NCI-H1694 treated with DMSO at 0.1 percent for 48 hours (cell line): ENCODE data around the gene CGA.
A peak's percentile ranks its signal among the peaks of the same experiment; 100 is the strongest.

Experiments used
- DNase-seq: peaks from one replicate; lab custom pipeline; 2025; lab: John Stamatoyannopoulos, UW

Gene CGA

DNA sequence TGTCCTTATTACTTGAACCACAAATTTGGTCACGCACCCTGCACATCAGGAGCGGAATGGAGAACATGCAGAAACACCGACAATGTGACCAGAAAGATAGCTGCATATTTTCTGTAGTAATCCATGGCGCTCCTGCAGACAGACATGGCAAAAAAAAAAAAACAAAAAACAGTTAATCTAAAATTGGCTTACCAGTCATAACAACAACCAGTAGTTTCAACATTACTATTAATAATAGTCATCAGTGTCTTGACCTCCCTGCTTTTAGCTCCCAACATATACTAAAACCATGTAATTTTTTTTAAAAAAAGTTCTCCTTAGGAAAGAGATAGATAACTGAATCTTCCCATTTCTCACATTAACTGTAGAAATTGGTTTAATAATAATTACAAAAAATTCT lies 6.8 kb downstream of the CGA start:
- DNase-seq = no peak

DNA sequence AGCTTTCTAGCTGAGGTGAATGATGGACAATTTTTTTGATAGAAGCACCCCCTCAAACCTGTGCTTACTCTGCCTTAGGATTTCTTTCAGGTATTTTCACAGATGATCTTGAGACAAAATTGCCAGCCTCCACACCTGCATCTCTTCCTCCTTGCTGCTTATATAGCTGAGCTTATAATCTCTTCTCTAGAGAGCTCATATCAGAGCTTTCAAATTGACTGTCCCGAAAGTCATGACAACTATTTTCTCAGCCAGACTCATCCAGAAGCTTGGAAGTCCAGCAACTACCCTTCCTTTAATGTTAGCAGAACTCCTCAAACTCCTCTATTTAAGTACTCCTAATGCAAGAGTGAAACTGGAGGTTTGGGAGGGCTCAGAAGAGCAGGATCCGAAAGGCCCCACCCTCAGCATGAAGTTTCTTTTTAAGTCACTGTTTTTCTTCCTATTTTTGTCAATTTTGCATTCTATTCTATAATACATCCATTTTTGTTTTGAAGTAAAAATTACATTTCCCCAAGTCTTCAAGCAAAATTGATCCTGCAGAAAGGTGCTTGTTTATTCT lies 12.7 kb downstream of the CGA start:
- no peak for DNase-seq

DNA sequence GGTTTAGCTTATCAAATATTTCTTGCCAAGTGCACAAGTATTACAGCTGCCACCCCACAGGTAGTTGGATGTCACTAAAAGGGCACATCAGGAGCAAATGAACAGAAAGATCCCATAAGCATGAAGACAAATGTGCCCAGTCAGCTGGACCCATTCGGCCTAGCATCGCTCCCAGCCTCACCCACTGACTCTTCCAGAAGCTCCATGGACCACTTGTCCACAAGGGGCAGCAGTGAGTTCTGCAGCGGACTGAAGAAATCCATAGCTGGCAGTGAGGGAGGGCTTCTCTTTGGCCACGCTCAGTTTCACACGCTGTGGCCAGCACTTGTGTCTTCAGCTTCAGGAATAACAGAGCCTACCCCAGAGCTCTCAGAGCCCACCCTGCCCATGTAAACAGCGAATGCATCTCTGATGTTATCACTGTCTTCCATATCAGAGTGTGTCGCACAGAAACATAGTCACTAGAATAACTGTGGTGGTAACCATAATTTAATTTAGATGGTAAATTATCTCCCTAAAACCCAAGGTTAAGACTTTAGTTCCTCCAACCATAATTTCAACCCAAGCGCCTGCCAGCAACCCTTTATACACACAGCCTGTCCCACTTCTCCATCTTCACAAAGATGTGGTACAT lies 15.8 kb downstream of the CGA start:
- peak; percentile 18 for DNase-seq

DNA sequence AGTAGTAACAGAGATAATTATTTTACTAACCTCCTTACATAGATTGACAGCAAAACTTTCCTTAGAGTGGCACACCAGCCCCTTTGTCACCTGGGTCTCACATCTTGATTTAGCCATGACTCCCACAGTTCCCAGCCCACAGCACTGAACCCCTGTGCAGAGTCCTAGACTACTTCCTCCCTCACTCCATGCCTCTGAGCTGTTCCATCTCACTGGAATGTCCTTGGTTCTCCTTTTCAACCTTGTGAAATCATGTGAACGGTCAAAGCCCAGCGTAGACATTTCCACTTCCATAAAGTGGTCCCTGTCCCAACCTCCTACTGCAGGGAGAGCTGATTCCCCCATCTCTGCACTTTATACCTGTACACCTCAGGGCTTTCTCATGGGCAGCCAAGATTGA lies 19.7 kb downstream of the CGA start:
- no peak for DNase-seq

DNA sequence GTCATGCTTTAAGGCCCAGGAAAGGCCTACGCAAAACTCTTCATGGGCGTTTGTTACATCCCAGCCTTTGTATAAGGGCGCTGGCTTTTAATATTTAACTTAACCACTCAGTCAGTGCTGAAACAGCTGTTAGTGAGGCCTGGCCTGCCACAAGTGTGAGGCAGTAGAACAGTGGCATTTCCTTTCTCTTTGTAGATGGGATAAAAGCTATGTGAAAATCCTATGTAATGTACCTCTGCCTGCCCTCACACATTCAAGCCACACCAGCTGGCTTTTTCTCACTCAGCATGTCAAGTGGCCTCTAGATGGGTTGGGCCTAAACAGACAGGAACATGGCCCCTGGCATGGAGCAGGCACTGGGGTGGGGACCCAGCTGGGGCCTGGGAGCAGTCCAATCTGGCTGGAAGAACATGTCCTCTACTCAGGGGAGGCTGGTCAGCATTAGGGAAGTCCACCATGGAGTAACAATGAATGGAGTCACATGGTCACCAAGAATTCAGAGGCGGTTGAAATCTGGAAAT lies 20.7 kb downstream of the CGA start:
- DNase-seq = no peak

DNA sequence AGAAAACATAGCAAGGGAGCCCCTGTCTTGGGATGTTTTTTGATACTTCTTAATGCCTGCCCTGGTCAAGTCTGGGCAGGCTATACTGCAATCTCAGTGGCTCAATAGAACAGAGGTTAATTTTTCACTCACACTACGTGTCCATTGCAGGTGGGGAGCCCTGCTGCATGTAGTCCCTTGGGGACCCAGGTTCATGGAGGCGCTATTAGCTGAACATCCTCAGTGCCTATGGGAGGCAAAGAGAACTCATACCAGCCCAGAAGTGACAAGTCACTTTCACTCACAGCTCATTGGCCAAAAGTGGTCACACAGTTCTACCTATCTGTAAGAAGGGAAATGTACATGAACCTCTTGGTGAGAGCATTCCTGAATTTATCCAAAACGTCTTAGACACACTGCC lies 23.2 kb downstream of the CGA start:
- no peak for DNase-seq

DNA sequence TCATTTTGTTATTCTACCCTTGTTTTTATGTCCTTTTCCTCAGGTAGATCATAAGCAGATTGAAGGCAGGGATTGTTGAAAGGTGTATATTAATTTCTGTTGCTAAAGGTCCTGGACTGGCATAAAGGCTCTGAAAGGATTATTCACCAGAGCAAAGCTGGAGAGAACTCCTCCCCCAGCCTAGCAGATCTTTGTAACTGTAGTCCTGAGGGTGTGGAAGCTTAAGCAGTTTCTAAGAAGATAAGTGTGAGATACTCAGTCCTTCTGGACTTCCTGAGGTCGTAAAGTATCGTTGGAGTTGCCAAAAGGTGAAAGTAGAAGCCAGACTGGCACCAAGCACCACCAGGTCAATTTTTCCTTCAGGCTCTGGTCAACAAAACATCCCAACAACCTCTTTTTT lies 24.2 kb downstream of the CGA start:
- no peak for DNase-seq

DNA sequence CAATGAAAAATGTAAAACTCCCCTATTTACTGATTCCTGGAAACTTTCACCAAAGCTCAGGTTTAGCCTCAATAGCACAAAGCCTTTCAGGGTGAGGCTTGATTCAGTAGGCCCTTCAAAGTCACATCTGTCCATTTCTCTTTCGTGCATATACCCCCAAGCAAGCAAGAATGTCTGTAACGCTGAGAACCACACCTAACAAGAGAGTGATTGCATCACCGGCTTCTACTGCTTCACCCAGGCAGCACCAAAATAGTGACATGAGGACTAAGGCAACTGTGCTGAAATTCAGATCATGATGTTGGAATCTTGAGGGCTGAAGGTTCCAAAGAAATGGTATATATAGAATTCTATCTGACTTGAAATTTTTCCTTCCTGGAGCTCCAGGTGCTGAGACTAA lies 26.1 kb downstream of the CGA start:
- DNase-seq = no peak

DNA sequence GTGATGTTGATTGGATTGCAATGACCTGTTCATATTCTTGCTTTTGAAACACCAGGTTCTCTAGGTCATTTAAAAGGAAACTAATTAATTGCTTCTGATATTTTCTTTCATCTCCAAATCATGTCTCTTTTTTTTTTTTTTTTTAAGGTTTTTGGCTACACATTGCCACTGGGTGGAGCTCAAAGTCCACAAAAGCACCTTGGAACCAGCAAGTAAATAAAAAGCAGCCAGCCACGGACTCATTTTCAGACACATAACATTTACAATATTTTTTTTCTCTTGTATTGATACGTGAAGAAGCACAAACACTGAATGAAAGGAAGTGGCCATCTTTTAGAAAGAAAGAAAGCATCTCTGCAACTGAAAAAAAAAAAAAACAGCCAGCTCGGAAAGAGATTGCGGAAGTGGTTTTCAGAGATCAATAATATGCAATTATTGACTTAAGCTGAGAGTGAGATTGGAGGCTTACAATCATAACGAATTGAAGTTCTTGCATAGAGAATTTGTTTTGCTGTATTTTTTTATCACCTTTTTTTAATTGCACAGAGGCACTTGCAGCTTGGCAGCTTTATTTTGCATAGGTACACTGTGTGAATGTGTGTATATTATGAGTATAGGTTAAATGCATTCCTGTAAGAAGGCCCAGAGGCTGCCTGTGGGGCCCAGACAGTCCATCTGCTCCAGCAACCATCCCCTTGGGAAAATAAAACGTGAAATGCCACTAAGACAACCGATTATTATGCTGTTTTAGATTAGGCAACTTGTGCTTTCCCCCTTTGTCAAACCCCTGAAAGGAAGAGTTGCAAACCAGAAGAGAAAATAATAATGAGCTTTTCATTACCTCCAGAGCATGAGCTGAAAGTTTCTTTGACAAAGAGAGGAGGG lies 28.2 kb downstream of the CGA start:
- DNase-seq = peak; percentile 32

DNA sequence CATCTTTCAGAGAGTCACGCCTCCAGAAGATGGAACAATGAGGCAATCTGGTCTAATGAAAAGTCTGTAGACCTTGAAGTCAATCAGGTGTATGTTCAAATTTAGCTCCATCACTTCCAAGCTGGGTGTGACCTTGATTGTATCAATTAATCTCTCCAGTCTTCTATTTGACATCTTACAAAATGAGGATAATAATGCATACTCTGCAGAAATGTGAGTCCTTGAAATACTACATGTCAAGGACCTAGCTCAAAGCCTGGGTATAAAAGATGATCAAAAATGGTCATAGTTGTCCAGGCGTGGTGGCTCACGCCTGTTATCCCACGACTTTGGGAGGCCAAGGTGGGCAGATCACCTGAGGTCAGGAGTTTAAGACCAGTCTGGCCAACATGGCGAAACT lies 29.8 kb downstream of the CGA start:
- DNase-seq = no peak

DNA sequence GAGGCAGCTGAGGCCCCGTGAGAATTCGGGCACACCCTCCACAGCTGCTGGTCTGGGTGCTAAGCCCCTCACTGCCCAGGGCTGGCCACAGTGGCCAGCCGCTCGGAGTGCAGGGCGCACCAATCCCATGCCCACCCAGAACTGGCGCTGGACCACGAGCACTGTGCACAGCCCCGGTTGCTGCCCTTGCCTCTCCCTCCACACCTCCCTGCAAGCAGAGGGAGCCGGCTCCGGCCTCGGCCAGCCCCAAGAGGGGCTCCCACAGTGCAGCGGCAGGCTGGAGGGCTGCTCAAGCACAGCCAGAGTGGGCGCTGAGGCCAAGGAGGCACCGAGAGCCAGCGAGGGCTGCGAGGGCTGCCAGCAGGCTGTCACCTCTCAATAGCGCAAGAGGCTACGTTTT lies 35.0 kb downstream of the CGA start:
- DNase-seq = no peak

DNA sequence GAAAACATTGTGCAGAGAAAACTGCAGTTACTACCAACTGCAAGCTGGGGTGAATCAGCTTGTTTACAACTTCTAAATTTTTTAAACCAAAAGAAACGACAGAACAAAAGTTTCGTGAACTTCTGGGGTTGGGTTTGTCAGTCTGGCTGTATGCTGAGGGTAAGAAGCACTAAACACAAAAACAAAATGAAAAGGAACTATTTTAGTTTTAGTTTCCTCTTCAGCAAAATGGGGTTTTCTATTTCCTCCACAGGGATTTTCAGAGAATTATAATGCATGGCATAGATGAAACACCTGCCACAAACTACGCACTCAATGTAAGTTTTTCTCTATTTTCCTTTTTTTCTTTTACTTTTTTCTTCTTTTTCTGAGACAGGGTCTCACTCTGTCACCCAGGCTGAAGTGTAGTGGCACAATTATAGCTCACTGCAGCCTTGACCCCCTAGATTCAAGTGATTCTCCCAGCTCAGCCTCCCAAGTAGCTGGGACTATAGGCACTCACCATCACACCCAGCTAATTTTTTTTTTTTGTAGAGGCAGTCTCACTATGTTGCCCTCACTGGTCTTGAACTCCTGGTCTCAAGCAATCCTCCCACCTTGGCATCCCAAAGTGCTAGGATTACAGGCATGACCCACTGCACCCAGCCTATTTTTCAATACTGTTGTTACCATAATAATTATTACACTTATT lies 40.6 kb downstream of the CGA start:
- no peak for DNase-seq

DNA sequence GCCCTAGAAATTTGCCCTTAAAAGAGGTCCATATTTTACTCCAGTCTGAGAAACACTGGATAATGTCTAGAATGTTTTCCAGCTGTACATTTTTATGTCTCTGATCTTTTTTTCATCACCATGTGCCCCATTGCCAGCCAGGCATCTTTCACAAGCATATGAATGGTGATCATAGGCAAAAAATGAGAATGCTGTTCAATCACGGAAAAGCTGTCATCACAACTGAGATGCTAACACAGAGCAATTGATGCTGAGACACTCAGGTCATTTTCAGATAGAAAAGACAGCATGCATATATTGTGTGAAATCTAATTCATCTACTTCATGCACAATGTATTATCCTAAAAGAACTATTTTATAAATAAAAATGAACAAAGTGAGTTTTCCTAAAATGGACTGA lies 41.6 kb downstream of the CGA start:
- DNase-seq = no peak

DNA sequence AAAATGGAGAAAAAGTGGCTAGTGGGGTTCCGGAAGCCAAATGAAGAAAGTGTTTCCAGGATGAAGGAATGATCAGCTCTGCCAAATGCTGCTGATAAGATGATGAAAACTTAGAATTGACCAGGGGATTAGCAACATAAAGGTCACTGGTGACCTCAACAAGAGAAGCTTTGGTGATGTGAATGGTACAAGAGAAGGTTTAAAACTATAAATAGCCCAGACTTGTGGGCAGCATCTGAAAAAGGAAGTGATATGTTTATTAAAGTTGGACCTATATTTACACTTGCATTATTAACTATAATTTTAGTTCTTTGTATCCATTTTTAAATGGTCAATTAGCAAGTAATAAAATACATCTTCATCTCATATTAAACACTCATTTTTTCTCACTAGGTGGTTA lies 45.1 kb downstream of the CGA start:
- no peak for DNase-seq

DNA sequence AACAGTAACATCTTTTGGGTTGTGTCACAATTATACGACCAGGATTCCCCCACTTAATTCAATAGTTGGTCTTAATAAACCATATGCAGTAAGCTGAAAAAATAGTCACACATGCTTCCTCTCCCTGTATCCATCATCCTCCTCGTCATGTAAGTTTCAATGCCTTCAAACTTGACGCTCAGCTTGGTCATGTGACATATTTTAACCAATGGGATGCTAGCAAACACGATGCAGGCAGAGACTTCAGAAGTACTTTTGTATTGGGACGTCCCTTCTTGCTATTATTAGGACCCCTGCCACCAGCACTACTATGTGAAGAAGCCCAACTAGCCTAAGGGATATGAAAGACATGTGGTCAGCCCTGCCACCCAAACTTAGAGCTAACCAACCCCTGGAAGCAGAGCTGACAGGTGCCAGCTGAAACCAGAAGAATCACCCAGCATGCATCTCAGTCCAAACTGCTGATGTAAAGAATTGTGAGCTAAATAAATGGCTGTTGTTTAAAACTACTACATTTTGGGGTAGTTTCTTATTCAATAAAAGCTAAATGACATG lies 49.3 kb downstream of the CGA start:
- DNase-seq = no peak

DNA sequence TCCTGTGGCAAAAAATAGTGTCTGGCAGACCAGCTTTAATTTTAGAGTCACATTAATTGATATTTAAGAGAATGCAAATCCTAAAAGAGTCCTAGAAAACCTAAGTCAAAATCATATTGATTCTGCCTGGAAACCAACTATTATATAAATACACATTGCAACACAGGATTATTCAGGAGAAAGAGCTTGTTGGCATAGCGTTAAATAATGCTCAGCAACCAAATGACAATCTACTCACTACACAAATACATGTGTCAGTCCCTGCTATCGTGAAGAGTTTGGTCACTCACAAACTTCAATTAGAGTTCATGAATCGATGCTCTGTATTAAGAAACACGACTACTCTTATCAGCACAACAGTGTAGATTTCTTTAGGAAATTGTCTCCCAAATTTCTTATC lies 54.2 kb downstream of the CGA start:
- no peak for DNase-seq
